Heart left ventricle (tissue), 13 donors: Measurements from ENCODE around the gene EVL.

Source experiments
- POLR2A ChIP-seq, 2 donors: fragments of 450-650 bp; IDR thresholded peaks; one replicate each; pipeline ENCODE4 v1.6.1; 2017; ENCODE audit warnings: antibody characterized with exemption in 2 of 2, mild to moderate bottlenecking in 2 of 2, moderate library complexity in 2 of 2
- TF ChIP-seq, protein P1 (sequence below), 12 donors: fragments of 200-600 bp; sonication (generic) in 4 of 12; IDR thresholded peaks; one replicate each; pipeline versions ENCODE4 v1.5.0 to v1.8.0; 2018 to 2022; ENCODE audit warnings: antibody characterized with exemption in 12 of 12, mild to moderate bottlenecking in 5 of 12
- donor health status: ischemic (EF 13 %, LVEDD 7.1; RV severe dilation, severe dysfunction).
- donor health status: DM: no; HTN: yes; CAD: no.
- donor health status: DM: no; HTN: no; CAD: no.
- donor health status: ischemic (EF 25% LVEDD 6.9; RV normal size, moderate dysfunction).
- donor health status: ischemic (EF 25% LVEDD 5.7; RV mildly dilated, moderate dysfunction).
- donor health status: ischemic (EF 35%, LVEDD 5.7; RV mildly dilated, moderate dysfunction).
- donor health status: nonischemic (EF 11% LVEDD 7.7; RV severe dilation, severe dysfunction).
- donor health status: DM: yes; HTN: yes; CAD: no.
- donor health status: PGD.
- donor health status: ischemic (EF 29% LVEDD 5.4; RV normal size, mild dysfunction).
- donor health status: nonischemic (EF 23%, LVEDD 6.1; RV moderate dilation, normal function).

DNA sequence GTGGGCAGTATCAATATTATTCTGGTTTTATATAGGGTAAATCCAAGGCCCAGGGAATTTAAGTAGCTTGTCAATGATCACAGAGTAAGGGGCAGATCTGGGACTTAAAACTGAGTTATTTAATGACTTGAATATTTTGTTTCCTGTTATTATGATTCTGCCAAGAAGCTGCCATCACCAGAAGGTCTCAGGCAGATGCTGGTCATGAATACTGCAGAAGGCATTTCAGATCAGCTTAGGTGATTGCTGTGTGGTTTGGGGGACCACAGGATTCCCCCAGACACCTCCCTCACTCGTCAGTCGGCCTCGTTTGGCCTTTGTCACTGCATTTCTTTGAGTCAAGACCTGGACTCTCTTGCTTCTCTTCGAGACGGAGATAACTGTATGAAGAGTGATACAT is 47.7 kb upstream of the EVL start:
- TF ChIP-seq, protein P1, sequence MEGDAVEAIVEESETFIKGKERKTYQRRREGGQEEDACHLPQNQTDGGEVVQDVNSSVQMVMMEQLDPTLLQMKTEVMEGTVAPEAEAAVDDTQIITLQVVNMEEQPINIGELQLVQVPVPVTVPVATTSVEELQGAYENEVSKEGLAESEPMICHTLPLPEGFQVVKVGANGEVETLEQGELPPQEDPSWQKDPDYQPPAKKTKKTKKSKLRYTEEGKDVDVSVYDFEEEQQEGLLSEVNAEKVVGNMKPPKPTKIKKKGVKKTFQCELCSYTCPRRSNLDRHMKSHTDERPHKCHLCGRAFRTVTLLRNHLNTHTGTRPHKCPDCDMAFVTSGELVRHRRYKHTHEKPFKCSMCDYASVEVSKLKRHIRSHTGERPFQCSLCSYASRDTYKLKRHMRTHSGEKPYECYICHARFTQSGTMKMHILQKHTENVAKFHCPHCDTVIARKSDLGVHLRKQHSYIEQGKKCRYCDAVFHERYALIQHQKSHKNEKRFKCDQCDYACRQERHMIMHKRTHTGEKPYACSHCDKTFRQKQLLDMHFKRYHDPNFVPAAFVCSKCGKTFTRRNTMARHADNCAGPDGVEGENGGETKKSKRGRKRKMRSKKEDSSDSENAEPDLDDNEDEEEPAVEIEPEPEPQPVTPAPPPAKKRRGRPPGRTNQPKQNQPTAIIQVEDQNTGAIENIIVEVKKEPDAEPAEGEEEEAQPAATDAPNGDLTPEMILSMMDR (IDR thresholded peaks at IDR 0.05): no peak
- no peak for TF ChIP-seq POLR2A (IDR thresholded peaks at IDR 0.05)
